Panc1 (cell line): ENCODE results near the gene KCNJ1. TPM values are rescaled to one million over a fixed set of nuclear protein-coding genes. Genes with fewer than 3 reads are reported as not detected.

ENCODE experiments used
- ATAC-seq: fragments of 200-7000 bp; cut with Tn5 transposase; 2 replicates; pipeline ENCODE4 v1.9.1; 2020; ENCODE audit warnings: mild to moderate bottlenecking, moderate library complexity
- BruUV-seq: library from RNA; stranded (reverse); fragments of 400-500 nt; replicated peaks from 2 replicates; lab custom pipeline; 2021; lab: Mats Ljungman, UMichigan
- CTCF ChIA-PET: fragments of 300-600 bp; sonication (Branson Sonifier 250); formaldehyde crosslinking; loops from one replicate; lab custom pipeline; 2022; ENCODE audit warnings: antibody characterized with exemption; lab: Charles Lee
- POLR2A ChIA-PET: fragments of 300-600 bp; sonication (Branson Sonifier 250); formaldehyde crosslinking; loops from one replicate; lab custom pipeline; 2022; ENCODE audit warnings: antibody characterized with exemption; lab: Charles Lee
- DNase-seq: peaks from one replicate; pipeline ENCODE4 v3.0.0-alpha.2; 2010; ENCODE audit warnings: low read depth, low spot score
- H3K27ac ChIP-seq: 2 replicates; pipeline ENCODE4 v1.5.1; 2011; ENCODE audit warnings: mild to moderate bottlenecking, low read length, inconsistent platforms
- H3K27me3 ChIP-seq: fragments of 200-500 bp; sonication (Bioruptor generic); 2 replicates; pipeline ENCODE4 v1.6.0; 2014; ENCODE audit warnings: low read length, inconsistent platforms; ENCODE audit not compliant: control insufficient read depth, insufficient read depth
- H3K36me3 ChIP-seq: fragments of 200-500 bp; sonication (Bioruptor generic); 2 replicates; pipeline ENCODE4 v1.5.1; 2014; ENCODE audit warnings: inconsistent platforms, mild to moderate bottlenecking, low read length, moderate library complexity; ENCODE audit not compliant: control insufficient read depth, insufficient read depth
- H3K4me1 ChIP-seq: 2 replicates; pipeline ENCODE4 v1.5.1; 2011; ENCODE audit warnings: inconsistent platforms, mild to moderate bottlenecking, low read length, moderate library complexity; ENCODE audit not compliant: control insufficient read depth, insufficient read depth
- H3K4me3 ChIP-seq, 2 experiments: 2 replicates each; pipeline ENCODE4 v1.5.1; 2011 to 2012; ENCODE audit warnings: low read depth in 2 of 2, low read length in 2 of 2, mild to moderate bottlenecking in 2 of 2, inconsistent platforms in 1 of 2, moderate library complexity in 1 of 2
- H3K9me3 ChIP-seq: fragments of 200-500 bp; sonication (Bioruptor generic); 2 replicates; pipeline ENCODE4 v1.5.1; 2014; ENCODE audit warnings: low read depth, mild to moderate bottlenecking, inconsistent platforms, low read length, moderate library complexity; ENCODE audit not compliant: control insufficient read depth, insufficient read depth
- POLR2AphosphoS5 ChIP-seq: IDR thresholded peaks from 2 replicates; pipeline ENCODE4 v1.6.1; 2012; ENCODE audit warnings: mild to moderate bottlenecking, low read depth, low read length, moderate library complexity
- SIN3A ChIP-seq: IDR thresholded peaks from 2 replicates; pipeline ENCODE4 v1.6.1; 2012; ENCODE audit warnings: low read depth, mild to moderate bottlenecking, low read length, moderate library complexity, borderline replicate concordance; ENCODE audit not compliant: insufficient read depth
- TCF7L2 ChIP-seq: IDR thresholded peaks from 2 replicates; pipeline ENCODE4 v1.6.1; 2011; ENCODE audit warnings: mild to moderate bottlenecking, low read depth, low read length, inconsistent platforms
- in situ Hi-C: cut with HindIII; loops from 2 replicates; pipeline ENCODE4 v1.10.0; 2016; ENCODE audit warnings: low sequenced_read_pairs, low pct_unique_long_range_greater_than_20kb
- intact Hi-C: fragments of 100-400 bp; cut with micrococcal nuclease; formaldehyde crosslinking; loops from one replicate; pipeline ENCODE4 v1.10.0; 2022; ENCODE audit not compliant: unreplicated experiment
- total RNA-seq: library from RNA; stranded (reverse); gene quantifications from one replicate; pipeline ENCODE4 v1.2.1, GENCODE V29; 2021; ENCODE audit not compliant: unreplicated experiment
- TF ChIP-seq, protein P1 (sequence below): fragments of 450-650 bp; IDR thresholded peaks from 2 replicates; pipeline ENCODE4 v1.5.1; 2017; ENCODE audit warnings: mild to moderate bottlenecking
- TF ChIP-seq, protein P2 (sequence below), 2 experiments: IDR thresholded peaks; 2 replicates each; pipeline ENCODE4 v1.6.1; 2011 to 2012; ENCODE audit warnings: low read depth in 2 of 2, control low read depth in 1 of 2, low read length in 1 of 2, mild to moderate bottlenecking in 1 of 2, moderate library complexity in 1 of 2; ENCODE audit not compliant: insufficient read depth in 1 of 2

Gene KCNJ1
- total RNA-seq, 1 experiment from 2014 or later: not detected

DNA sequence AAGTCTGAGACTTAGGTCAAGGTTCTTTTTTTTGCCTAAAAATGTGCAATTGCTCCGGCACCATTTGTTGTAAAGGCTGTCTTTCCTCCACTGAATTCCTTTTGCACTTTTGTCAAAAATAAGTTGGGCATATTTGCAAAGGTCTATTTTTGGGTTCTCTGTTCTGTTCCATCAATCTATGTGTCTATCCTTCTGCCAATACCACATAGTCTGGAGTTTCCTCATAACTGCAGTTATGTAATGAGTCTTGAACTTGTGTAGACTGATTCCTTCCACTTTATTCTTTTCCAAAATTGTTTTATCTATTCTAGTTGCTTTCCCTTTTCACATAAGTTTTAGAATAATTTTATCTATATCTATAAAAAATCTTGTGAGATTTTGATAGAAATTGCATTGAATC is 30.7 kb upstream of the KCNJ1 start:
- no TSS peak for BruUV-seq
- no peak for DNase-seq
- Histone ChIP-seq H3K4me3 (no peak overlapping the region), H3K27me3 (no peaks in the 10 kb centered on the region; the same call in 1 of the 2 replicates), H3K27ac (no peak overlapping the region), H3K9me3 (no peaks in the 10 kb centered on the region), H3K4me1 (no peaks in the 10 kb centered on the region), H3K36me3 (no peaks in the 10 kb centered on the region)
- CTCF ChIA-PET: no interaction called here
- POLR2A ChIA-PET: no interaction called here
- intact Hi-C loops: no loop called here
- no peak for ATAC-seq
- TF ChIP-seq, protein P1, sequence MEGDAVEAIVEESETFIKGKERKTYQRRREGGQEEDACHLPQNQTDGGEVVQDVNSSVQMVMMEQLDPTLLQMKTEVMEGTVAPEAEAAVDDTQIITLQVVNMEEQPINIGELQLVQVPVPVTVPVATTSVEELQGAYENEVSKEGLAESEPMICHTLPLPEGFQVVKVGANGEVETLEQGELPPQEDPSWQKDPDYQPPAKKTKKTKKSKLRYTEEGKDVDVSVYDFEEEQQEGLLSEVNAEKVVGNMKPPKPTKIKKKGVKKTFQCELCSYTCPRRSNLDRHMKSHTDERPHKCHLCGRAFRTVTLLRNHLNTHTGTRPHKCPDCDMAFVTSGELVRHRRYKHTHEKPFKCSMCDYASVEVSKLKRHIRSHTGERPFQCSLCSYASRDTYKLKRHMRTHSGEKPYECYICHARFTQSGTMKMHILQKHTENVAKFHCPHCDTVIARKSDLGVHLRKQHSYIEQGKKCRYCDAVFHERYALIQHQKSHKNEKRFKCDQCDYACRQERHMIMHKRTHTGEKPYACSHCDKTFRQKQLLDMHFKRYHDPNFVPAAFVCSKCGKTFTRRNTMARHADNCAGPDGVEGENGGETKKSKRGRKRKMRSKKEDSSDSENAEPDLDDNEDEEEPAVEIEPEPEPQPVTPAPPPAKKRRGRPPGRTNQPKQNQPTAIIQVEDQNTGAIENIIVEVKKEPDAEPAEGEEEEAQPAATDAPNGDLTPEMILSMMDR: no peak
- TF ChIP-seq SIN3A (no peak), POLR2AphosphoS5 (no peak), TCF7L2 (no peak)
- TF ChIP-seq, protein P2, sequence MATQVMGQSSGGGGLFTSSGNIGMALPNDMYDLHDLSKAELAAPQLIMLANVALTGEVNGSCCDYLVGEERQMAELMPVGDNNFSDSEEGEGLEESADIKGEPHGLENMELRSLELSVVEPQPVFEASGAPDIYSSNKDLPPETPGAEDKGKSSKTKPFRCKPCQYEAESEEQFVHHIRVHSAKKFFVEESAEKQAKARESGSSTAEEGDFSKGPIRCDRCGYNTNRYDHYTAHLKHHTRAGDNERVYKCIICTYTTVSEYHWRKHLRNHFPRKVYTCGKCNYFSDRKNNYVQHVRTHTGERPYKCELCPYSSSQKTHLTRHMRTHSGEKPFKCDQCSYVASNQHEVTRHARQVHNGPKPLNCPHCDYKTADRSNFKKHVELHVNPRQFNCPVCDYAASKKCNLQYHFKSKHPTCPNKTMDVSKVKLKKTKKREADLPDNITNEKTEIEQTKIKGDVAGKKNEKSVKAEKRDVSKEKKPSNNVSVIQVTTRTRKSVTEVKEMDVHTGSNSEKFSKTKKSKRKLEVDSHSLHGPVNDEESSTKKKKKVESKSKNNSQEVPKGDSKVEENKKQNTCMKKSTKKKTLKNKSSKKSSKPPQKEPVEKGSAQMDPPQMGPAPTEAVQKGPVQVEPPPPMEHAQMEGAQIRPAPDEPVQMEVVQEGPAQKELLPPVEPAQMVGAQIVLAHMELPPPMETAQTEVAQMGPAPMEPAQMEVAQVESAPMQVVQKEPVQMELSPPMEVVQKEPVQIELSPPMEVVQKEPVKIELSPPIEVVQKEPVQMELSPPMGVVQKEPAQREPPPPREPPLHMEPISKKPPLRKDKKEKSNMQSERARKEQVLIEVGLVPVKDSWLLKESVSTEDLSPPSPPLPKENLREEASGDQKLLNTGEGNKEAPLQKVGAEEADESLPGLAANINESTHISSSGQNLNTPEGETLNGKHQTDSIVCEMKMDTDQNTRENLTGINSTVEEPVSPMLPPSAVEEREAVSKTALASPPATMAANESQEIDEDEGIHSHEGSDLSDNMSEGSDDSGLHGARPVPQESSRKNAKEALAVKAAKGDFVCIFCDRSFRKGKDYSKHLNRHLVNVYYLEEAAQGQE (IDR thresholded peaks at IDR 0.05; ENCODE audit: insufficient read depth in 1 of 2, low read depth in 2 of 2, low read length in 1 of 2): no peak
- in situ Hi-C loops: no loop called here

DNA sequence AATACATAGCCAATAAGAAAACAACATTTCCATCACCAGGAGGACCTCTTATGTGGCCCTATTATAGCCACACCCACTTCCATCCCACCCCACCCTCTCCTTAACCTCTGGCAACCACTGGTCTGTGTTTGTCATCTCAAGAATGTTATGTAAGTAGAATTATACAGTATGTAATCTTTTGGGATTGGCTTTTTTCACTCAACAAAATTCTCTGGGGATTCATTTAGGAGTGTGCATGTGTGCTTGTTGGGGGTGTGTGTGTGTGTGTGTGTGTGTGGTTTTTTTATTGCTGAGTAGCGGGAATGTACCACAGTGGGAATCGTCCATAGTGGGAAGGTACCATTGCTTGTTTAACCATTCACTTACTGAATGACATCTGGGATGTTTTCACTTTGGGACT is 29.3 kb upstream of the KCNJ1 start:
- TF ChIP-seq, protein P2 (IDR thresholded peaks at IDR 0.05; ENCODE audit: insufficient read depth in 1 of 2, low read depth in 2 of 2, low read length in 1 of 2): no peak
- TF ChIP-seq SIN3A (no peak), POLR2AphosphoS5 (no peak), TCF7L2 (no peak)
- TF ChIP-seq, protein P1: no peak
- in situ Hi-C loops: no loop called here
- H3K27me3 ChIP-seq: no peaks in the 10 kb centered on the region; the same call in 1 of the 2 replicates
- ATAC-seq: no peak
- no peak for DNase-seq
- ChIA-PET CTCF (no interaction called here), POLR2A (no interaction called here)
- H3K9me3 ChIP-seq: no peaks in the 10 kb centered on the region
- H3K4me1 ChIP-seq: no peaks in the 10 kb centered on the region
- H3K27ac ChIP-seq: no peak overlapping the region
- no peaks in the 10 kb centered on the region for H3K36me3 ChIP-seq
- BruUV-seq: no TSS peak
- H3K4me3 ChIP-seq: no peak overlapping the region
- intact Hi-C loops: no loop called here
